ENCODE measurements around the gene GUCY1A2. TPM values are rescaled to one million over a fixed set of nuclear protein-coding genes. Genes with fewer than 3 reads are reported as not detected.

GUCY1A2 gene
- total RNA-seq, 1 experiment from 2014 or later, result 0.55 TPM

DNA sequence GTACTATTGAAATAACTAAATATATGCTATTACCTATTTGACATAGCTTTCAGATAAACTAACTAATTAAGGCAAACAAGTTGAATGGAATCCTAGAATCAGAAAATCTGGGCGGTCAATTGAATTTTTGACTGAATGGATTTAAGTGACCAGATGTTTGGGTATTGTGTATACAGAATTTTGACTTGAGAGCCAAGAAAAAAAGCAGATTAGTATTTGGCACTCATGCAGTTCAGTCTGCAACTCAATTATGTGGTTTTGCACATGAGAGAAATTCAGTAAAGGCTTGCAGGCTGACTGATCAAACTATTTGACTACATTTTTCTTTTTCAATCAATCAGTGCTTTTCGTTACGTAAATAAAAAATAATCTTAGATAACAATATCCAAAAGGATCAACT is 254.8 kb downstream of the GUCY1A2 start:
- Histone ChIP-seq H2BK15ac (ENCODE audit: low read depth, low read length) (no peak overlapping the region), H3K4me2 (ENCODE audit: insufficient read depth, insufficient read length, low read length) (no peak overlapping the region), H3K27me3 (ENCODE audit: insufficient read depth, low read length) (no peaks in the 10 kb centered on the region), H4K5ac (ENCODE audit: insufficient read length, low read depth, low read length) (no peak overlapping the region), H2BK120ac (ENCODE audit: low read depth, low read length, poor library complexity, severe bottlenecking) (no peak overlapping the region), H2AFZ (ENCODE audit: low read length) (no peak overlapping the region), H3K23me2 (ENCODE audit: insufficient read length, low read depth, low read length, poor library complexity, severe bottlenecking) (no peaks in the 10 kb centered on the region), H3K4ac (ENCODE audit: low read depth, low read length) (no peak overlapping the region), H3K23ac (ENCODE audit: insufficient read length, low read depth, low read length) (no peak overlapping the region), H3T11ph (ENCODE audit: low read length) (no peak overlapping the region), H2BK20ac (ENCODE audit: low read depth, low read length, poor library complexity, severe bottlenecking) (no peak overlapping the region), H4K20me1 (ENCODE audit: control insufficient read depth, insufficient read depth, insufficient read length) (no peaks in the 10 kb centered on the region), H2AK5ac (ENCODE audit: insufficient read length, low read length) (no peak overlapping the region), H3K14ac (ENCODE audit: insufficient read depth, low read length) (no peak overlapping the region), H2BK12ac (ENCODE audit: insufficient read length, low read depth, low read length) (no peak overlapping the region), H2BK5ac (ENCODE audit: insufficient read length, low read length) (no peak overlapping the region), H3K9ac (ENCODE audit: extremely low read depth, insufficient read length, low read length) (no peak overlapping the region), H4K8ac (replicated peaks; ENCODE audit: insufficient read length, low read depth, low read length) (no peak overlapping the region), H3K27ac (ENCODE audit: insufficient read length, low read depth, low read length) (no peak overlapping the region), H3K79me2 (ENCODE audit: insufficient read depth, low read length) (no peaks in the 10 kb centered on the region), H3K79me1 (ENCODE audit: insufficient read depth, low read depth, low read length, poor library complexity, severe bottlenecking) (no peaks in the 10 kb centered on the region), H3K4me1 (ENCODE audit: insufficient read depth, low read length) (no peaks in the 10 kb centered on the region), H3K18ac (ENCODE audit: insufficient read length, low read depth, low read length) (no peak overlapping the region), H4K91ac (ENCODE audit: insufficient read length, low read depth, low read length) (no peak overlapping the region), H3K56ac (ENCODE audit: insufficient read length, low read depth, low read length) (no peak overlapping the region), H3K9me3 (ENCODE audit: control insufficient read depth, low read depth, low read length) (no peaks in the 10 kb centered on the region)
- H3K4me1 Mint-ChIP-seq, result peaks cover 10 to 15% of the 10 kb centered on the region in 2 experiments
- DNase-seq, result no peak
- no peak overlapping the region for H3K4me3 Mint-ChIP-seq
- TF ChIP-seq, protein P1, sequence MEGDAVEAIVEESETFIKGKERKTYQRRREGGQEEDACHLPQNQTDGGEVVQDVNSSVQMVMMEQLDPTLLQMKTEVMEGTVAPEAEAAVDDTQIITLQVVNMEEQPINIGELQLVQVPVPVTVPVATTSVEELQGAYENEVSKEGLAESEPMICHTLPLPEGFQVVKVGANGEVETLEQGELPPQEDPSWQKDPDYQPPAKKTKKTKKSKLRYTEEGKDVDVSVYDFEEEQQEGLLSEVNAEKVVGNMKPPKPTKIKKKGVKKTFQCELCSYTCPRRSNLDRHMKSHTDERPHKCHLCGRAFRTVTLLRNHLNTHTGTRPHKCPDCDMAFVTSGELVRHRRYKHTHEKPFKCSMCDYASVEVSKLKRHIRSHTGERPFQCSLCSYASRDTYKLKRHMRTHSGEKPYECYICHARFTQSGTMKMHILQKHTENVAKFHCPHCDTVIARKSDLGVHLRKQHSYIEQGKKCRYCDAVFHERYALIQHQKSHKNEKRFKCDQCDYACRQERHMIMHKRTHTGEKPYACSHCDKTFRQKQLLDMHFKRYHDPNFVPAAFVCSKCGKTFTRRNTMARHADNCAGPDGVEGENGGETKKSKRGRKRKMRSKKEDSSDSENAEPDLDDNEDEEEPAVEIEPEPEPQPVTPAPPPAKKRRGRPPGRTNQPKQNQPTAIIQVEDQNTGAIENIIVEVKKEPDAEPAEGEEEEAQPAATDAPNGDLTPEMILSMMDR (conservative IDR thresholded peaks at IDR 0.05), result no peak
- no CpG with 5 or more reads among the region's 3 CpGs for WGBS (ENCODE audit: extremely low coverage, insufficient read length, low lambda C conversion rate)
- no peak overlapping the region for H3K27ac Mint-ChIP-seq
- no peaks in the 10 kb centered on the region for H3K27me3 Mint-ChIP-seq (ENCODE audit: low read depth)
- H3K9me3 Mint-ChIP-seq, result no peaks in the 10 kb centered on the region; a peak in 1 of 5 replicates
- peaks cover 0 to 4% (median 0%) of the 10 kb centered on the region in 3 experiments; a peak in 1 of 7 replicates for H3K36me3 Mint-ChIP-seq (ENCODE audit: insufficient read depth in 1 of 3, low read depth in 3 of 3)

Data from H9 (cell line).